Measurements from ENCODE around the gene CIAO1. TPM values are rescaled to one million over a fixed set of nuclear protein-coding genes. Genes with fewer than 3 reads are reported as not detected.
A peak's percentile ranks its signal among the peaks of the same experiment; 100 is the strongest.

Gene CIAO1
- total and polyA plus RNA-seq, 2 of the 13 experiments (the other 11 are each of a cell fraction or from before 2014, with no cell fraction given), result 99.3 to 120 TPM

DNA sequence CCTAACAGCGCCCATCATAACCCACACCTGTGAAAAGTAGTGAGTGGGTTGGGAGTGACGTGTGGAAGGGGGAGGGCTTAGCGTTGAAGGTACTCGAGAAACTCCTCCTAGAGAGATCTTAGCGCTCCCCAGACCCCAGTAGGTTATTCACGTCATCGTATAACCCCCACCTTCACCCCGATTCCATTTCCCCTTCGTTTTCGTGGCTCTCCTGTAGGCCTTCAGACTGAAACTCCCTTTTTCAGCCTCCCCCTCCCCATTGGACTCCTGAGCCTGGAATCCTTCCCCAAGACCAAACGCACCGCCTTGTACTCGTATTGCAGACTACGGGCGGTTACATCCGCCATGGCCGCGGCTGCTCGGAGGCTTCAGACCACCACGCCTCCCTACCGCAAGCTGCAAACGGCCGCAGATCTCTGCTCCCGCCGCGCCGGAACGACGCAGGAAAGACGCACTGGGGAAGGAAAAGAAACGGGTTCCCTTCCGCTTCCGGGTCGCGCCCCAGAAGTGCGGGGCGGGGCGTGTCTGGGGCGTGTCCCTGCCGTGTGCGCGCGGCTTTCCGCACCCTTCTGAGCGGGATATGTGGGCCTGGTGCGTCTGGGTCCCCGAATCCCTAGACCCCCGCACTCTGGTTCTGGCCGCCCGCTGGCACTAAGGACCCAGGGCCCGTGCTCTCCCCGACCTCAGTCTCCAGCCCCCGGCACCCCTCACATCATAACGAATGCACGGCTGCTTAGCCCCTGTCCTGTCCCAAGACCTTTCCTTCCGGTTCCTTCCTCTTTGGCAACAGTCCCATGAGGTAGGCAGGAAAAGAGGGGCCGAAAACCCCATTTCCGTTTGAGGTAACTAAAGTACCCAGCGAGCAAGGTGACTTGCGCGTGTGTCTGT lies 39.3 kb downstream of the CIAO1 start, which contains the start of gene SNRNP200 (continued):
- TF ChIP-seq GABPA (IDR thresholded peaks at IDR 0.05; ENCODE audit: low read depth, low read length), result peak; percentile 90
- TF ChIP-seq GABPA (CRISPR knock-in tag; IDR thresholded peaks at IDR 0.05; ENCODE audit: low read depth), result peak; percentile 100
- peak; percentile 90; the same call in 1 of the 2 replicates for TF ChIP-seq KAT7 (CRISPR knock-in tag; IDR thresholded peaks at IDR 0.05; ENCODE audit: borderline replicate concordance)
- TF ChIP-seq SNAI1 (CRISPR knock-in tag; IDR thresholded peaks at IDR 0.05; ENCODE audit: borderline replicate concordance), result 0 out of 2 replicates have a peak, but pooled peaks have one; percentile 64
- no peak for TF ChIP-seq PRPF4 (IDR thresholded peaks at IDR 0.05; ENCODE audit: low read depth, low read length, poor library complexity, severe bottlenecking)
- no peak for TF ChIP-seq JDP2 (CRISPR knock-in tag; IDR thresholded peaks at IDR 0.05; ENCODE audit: borderline replicate concordance)
- TF ChIP-seq, protein P1, sequence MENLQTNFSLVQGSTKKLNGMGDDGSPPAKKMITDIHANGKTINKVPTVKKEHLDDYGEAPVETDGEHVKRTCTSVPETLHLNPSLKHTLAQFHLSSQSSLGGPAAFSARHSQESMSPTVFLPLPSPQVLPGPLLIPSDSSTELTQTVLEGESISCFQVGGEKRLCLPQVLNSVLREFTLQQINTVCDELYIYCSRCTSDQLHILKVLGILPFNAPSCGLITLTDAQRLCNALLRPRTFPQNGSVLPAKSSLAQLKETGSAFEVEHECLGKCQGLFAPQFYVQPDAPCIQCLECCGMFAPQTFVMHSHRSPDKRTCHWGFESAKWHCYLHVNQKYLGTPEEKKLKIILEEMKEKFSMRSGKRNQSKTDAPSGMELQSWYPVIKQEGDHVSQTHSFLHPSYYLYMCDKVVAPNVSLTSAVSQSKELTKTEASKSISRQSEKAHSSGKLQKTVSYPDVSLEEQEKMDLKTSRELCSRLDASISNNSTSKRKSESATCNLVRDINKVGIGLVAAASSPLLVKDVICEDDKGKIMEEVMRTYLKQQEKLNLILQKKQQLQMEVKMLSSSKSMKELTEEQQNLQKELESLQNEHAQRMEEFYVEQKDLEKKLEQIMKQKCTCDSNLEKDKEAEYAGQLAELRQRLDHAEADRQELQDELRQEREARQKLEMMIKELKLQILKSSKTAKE (CRISPR knock-in tag; IDR thresholded peaks at IDR 0.05; ENCODE audit: borderline replicate concordance), result no peak
- TF ChIP-seq ZNF432 (CRISPR knock-in tag; IDR thresholded peaks at IDR 0.05; ENCODE audit: borderline replicate concordance), result no peak
- peak; percentile 37; the same call in 1 of the 2 replicates for TF ChIP-seq ZNF749 (CRISPR knock-in tag; IDR thresholded peaks at IDR 0.05; ENCODE audit: borderline replicate concordance)
- TF ChIP-seq, protein P2, sequence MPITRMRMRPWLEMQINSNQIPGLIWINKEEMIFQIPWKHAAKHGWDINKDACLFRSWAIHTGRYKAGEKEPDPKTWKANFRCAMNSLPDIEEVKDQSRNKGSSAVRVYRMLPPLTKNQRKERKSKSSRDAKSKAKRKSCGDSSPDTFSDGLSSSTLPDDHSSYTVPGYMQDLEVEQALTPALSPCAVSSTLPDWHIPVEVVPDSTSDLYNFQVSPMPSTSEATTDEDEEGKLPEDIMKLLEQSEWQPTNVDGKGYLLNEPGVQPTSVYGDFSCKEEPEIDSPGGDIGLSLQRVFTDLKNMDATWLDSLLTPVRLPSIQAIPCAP (CRISPR knock-in tag; IDR thresholded peaks at IDR 0.05; ENCODE audit: low read depth), result 0 out of 2 replicates have a peak, but pooled peaks have one; percentile 58
- TF ChIP-seq ZFP82 (CRISPR knock-in tag; IDR thresholded peaks at IDR 0.05; ENCODE audit: borderline replicate concordance), result peak; percentile 94; the same call in 1 of the 2 replicates
- TF ChIP-seq, protein P3, sequence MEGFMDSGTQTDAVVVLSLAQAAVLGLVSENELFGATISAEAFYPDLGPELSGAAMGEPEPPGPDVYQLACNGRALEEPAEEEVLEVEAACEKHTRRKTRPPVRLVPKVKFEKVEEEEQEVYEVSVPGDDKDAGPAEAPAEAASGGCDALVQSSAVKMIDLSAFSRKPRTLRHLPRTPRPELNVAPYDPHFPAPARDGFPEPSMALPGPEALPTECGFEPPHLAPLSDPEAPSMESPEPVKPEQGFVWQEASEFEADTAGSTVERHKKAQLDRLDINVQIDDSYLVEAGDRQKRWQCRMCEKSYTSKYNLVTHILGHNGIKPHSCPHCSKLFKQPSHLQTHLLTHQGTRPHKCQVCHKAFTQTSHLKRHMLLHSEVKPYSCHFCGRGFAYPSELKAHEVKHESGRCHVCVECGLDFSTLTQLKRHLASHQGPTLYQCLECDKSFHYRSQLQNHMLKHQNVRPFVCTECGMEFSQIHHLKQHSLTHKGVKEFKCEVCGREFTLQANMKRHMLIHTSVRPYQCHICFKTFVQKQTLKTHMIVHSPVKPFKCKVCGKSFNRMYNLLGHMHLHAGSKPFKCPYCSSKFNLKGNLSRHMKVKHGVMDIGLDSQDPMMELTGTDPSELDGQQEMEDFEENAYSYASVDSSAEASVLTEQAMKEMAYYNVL (CRISPR knock-in tag; IDR thresholded peaks at IDR 0.05; ENCODE audit: borderline replicate concordance), result peak; percentile 92; the same call in 1 of the 2 replicates
- peak; percentile 99 for TF ChIP-seq SPEN (CRISPR knock-in tag; IDR thresholded peaks at IDR 0.05; ENCODE audit: low read depth)
- no peak for TF ChIP-seq REL (CRISPR knock-in tag; conservative IDR thresholded peaks at IDR 0.05)
- TF ChIP-seq ZNF761 (CRISPR knock-in tag; conservative IDR thresholded peaks at IDR 0.05), result peak; percentile 98
- no peak for TF ChIP-seq TCF7 (IDR thresholded peaks at IDR 0.05; ENCODE audit: low read depth)
- TF ChIP-seq NR2F1 (CRISPR knock-in tag; IDR thresholded peaks at IDR 0.05), result peak; percentile 7 to 20; a peak in 1 of 4 replicates
- peak; percentile 99 for TF ChIP-seq PAX8 (CRISPR knock-in tag; IDR thresholded peaks at IDR 0.05; ENCODE audit: borderline replicate concordance)
- peak; percentile 36; the same call in 1 of the 2 replicates for TF ChIP-seq TSC22D2 (CRISPR knock-in tag; IDR thresholded peaks at IDR 0.05; ENCODE audit: borderline replicate concordance)
- peak; percentile 99 for TF ChIP-seq YEATS2 (CRISPR knock-in tag; IDR thresholded peaks at IDR 0.05; ENCODE audit: borderline replicate concordance)
- TF ChIP-seq PHF21A (CRISPR knock-in tag; IDR thresholded peaks at IDR 0.05), result peak; percentile 84

Measured in HepG2 (cell line).